ENCODE results near the gene NOL8.
A peak's percentile ranks its signal among the peaks of the same experiment; 100 is the strongest.

The NOL8 gene

GRCh38 chr9:92310562-92310961 lies 14.6 kb downstream of the NOL8 start:
- no peak for DNase-seq

- DNase-seq: no peak
Measured at GRCh38 chr9:92308893-92309292, 16.3 kb downstream of the NOL8 start.

GRCh38 chr9:92300936-92301335 lies 24.2 kb downstream of the NOL8 start:
- DNase-seq: no peak

GRCh38 chr9:92299116-92299515 lies 26.0 kb downstream of the NOL8 start:
- no peak for DNase-seq

GRCh38 chr9:92298036-92298435 lies 27.1 kb downstream of the NOL8 start:
- DNase-seq: no peak

- no peak for DNase-seq
Measured at GRCh38 chr9:92297611-92298010, 27.5 kb downstream of the NOL8 start.

GRCh38 chr9:92295827-92296258 lies 29.3 kb downstream of the NOL8 start:
- no peak for DNase-seq

- no peak for DNase-seq
Measured at GRCh38 chr9:92295240-92295790, 29.8 kb downstream of the NOL8 start.

GRCh38 chr9:92294297-92294676 lies 30.9 kb downstream of the NOL8 start:
- DNase-seq: no peak

GRCh38 chr9:92293452-92294296 lies 31.5 kb downstream of the NOL8 start, which contains the start of gene IARS1:
Gene IARS1, minus strand, starts transcription at chr9:92293697. Its CDS starts 4,278 bp downstream, at chr9:92289419.
- DNase-seq: peak; percentile 95 to 99

- no peak for DNase-seq
Measured at GRCh38 chr9:92293075-92293354, 32.1 kb downstream of the NOL8 start.

GRCh38 chr9:92292338-92293074 lies 32.6 kb downstream of the NOL8 start:
- DNase-seq: no peak

GRCh38 chr9:92291577-92291976 lies 33.6 kb downstream of the NOL8 start:
- no peak for DNase-seq

- no peak for DNase-seq
Measured at GRCh38 chr9:92290785-92291429, 34.2 kb downstream of the NOL8 start.

GRCh38 chr9:92289708-92290390 lies 35.3 kb downstream of the NOL8 start:
- no peak for DNase-seq

- DNase-seq: no peak
Measured at GRCh38 chr9:92279302-92279701, 45.8 kb downstream of the NOL8 start.

GRCh38 chr9:92278110-92278509 lies 47.0 kb downstream of the NOL8 start:
- DNase-seq: no peak

GRCh38 chr9:92276331-92277032 lies 48.7 kb downstream of the NOL8 start:
- no peak for DNase-seq

- no peak for DNase-seq
Measured at GRCh38 chr9:92275541-92275940, 49.6 kb downstream of the NOL8 start.

GRCh38 chr9:92270511-92270910 lies 54.6 kb downstream of the NOL8 start:
- no peak for DNase-seq

GRCh38 chr9:92266486-92266885 lies 58.7 kb downstream of the NOL8 start:
- DNase-seq: no peak

GRCh38 chr9:92265154-92265553 lies 60.0 kb downstream of the NOL8 start:
- DNase-seq: no peak
